ENCODE measurements around the gene SPINT2. TPM values are rescaled to one million over a fixed set of nuclear protein-coding genes. Genes with fewer than 3 reads are reported as not detected.

Gene SPINT2
- polyA plus RNA-seq, 1 donor from 2014 or later = 236 TPM

GRCh38 chr19:38288123-38288855, 23.9 kb downstream of the SPINT2 start:
- Histone ChIP-seq H3K4me3 (ENCODE audit: low read length) (no peak overlapping the region), H2AFZ (ENCODE audit: low read depth, low read length) (no peak overlapping the region), H4K20me1 (ENCODE audit: insufficient read depth) (no peaks in the 10 kb centered on the region), H3K36me3 (ENCODE audit: insufficient read depth, low read length) (peaks cover 12% of the 10 kb centered on the region), H3K27ac (ENCODE audit: low read length) (no peak overlapping the region), H3K27me3 (ENCODE audit: insufficient read depth, low read depth, low read length) (no peaks in the 10 kb centered on the region), H3K9me2 (ENCODE audit: insufficient read depth, low read length) (no peaks in the 10 kb centered on the region), H3K9ac (ENCODE audit: low read length) (no peak overlapping the region), H3K9me3 (ENCODE audit: low read length) (no peaks in the 10 kb centered on the region), H3K4me2 (ENCODE audit: low read length) (no peak overlapping the region), H3F3A (ENCODE audit: insufficient read depth, low read length, poor library complexity, severe bottlenecking) (no peaks in the 10 kb centered on the region), H3K79me2 (replicated peaks; ENCODE audit: insufficient read depth, low read length) (no peaks in the 10 kb centered on the region)
- TF ChIP-seq SMC3 (conservative IDR thresholded peaks at IDR 0.05; ENCODE audit: poor library complexity) = no peak
- no peak for TF ChIP-seq EZH2 (IDR thresholded peaks at IDR 0.05; ENCODE audit: borderline replicate concordance, insufficient read depth, low read length, poor library complexity, severe bottlenecking)
- TF ChIP-seq POLR2AphosphoS5 (IDR thresholded peaks at IDR 0.05) = no peak
- TF ChIP-seq CTCF (IDR thresholded peaks at IDR 0.05; ENCODE audit: poor library complexity, severe bottlenecking) = no peak
- no peak for TF ChIP-seq RAD21 (conservative IDR thresholded peaks at IDR 0.05)
- no peak for TF ChIP-seq REST (IDR thresholded peaks at IDR 0.05; ENCODE audit: borderline replicate concordance)
- no peak for TF ChIP-seq MXI1 (conservative IDR thresholded peaks at IDR 0.05; ENCODE audit: poor library complexity, severe bottlenecking)
- TF ChIP-seq TAF1 (IDR thresholded peaks at IDR 0.05; ENCODE audit: low read depth) = no peak
- no peak for TF ChIP-seq EP300 (conservative IDR thresholded peaks at IDR 0.05; ENCODE audit: poor library complexity, severe bottlenecking)

GRCh38 chr19:38289955-38290354, 25.6 kb downstream of the SPINT2 start:
- no peaks in the 10 kb centered on the region for H4K20me1 ChIP-seq (ENCODE audit: insufficient read depth)
- H3K4me3 ChIP-seq (ENCODE audit: low read length) = no peak overlapping the region
- H3K27ac ChIP-seq (ENCODE audit: low read length) = no peak overlapping the region
- H3K4me2 ChIP-seq (ENCODE audit: low read length) = no peak overlapping the region
- H3K79me2 ChIP-seq (replicated peaks; ENCODE audit: insufficient read depth, low read length) = no peaks in the 10 kb centered on the region
- H2AFZ ChIP-seq (ENCODE audit: low read depth, low read length) = no peak overlapping the region
- no peaks in the 10 kb centered on the region for H3K9me3 ChIP-seq (ENCODE audit: low read length)
- peaks cover 12% of the 10 kb centered on the region for H3K36me3 ChIP-seq (ENCODE audit: insufficient read depth, low read length)
- H3K9ac ChIP-seq (ENCODE audit: low read length) = no peak overlapping the region
- H3K27me3 ChIP-seq (ENCODE audit: insufficient read depth, low read depth, low read length) = no peaks in the 10 kb centered on the region
- H3K9me2 ChIP-seq (ENCODE audit: insufficient read depth, low read length) = no peaks in the 10 kb centered on the region
- TF ChIP-seq POLR2AphosphoS5 (IDR thresholded peaks at IDR 0.05) (no peak), RAD21 (conservative IDR thresholded peaks at IDR 0.05) (no peak), REST (IDR thresholded peaks at IDR 0.05; ENCODE audit: borderline replicate concordance) (no peak), EZH2 (IDR thresholded peaks at IDR 0.05; ENCODE audit: borderline replicate concordance, insufficient read depth, low read length, poor library complexity, severe bottlenecking) (no peak), SMC3 (conservative IDR thresholded peaks at IDR 0.05; ENCODE audit: poor library complexity) (no peak), CTCF (IDR thresholded peaks at IDR 0.05; ENCODE audit: poor library complexity, severe bottlenecking) (no peak)
- H3F3A ChIP-seq (ENCODE audit: insufficient read depth, low read length, poor library complexity, severe bottlenecking) = no peaks in the 10 kb centered on the region
